NCI-H2227 (cell line): ENCODE data around the gene FAT3.

Experiments used
- DNase-seq: peaks from one replicate; lab custom pipeline; 2025; ENCODE audit not compliant: unreplicated experiment; lab: John Stamatoyannopoulos, UW

Gene FAT3

DNA sequence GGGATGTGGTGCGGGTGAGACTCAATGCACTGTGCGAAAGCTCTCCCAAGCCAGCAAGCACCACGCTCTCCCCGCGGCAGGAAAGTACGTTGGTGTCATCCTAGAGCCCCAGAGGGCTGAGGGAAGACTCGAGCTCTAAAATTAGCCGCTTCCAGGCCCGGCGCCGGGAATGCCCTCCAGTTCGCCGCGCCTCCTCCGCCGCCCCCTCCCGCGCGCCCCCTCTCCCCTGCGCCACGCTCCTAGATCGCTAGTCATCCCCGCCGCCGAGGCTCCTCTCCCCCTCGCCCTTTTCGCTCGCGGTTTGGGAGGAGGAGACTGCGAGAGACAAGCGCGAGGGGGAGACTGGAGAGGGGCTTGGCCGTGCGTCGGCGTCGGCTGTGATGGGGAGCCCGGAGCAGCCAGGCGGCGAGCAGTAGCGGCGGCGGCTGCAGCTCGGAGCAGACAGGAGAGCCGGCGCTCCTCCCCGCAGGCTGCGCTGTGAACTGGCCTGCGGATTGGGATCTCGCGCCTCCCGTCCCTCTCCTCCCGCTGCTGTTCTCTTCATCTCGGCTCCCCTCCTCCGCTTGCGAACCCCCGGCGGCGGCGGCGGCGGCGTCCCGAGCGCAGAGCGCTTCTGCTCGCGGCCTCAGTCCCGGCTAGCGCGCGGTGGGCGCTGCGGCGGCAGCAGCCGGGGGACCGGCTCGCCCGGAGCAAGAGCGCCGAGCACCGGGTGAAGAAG, at the start of gene FAT3:
Gene FAT3 (plus strand): TSS at position 412 of the 718 bp plus-strand sequence. CDS start 127,295 bp downstream, outside the sequence.
- peak; percentile 56 for DNase-seq

DNA sequence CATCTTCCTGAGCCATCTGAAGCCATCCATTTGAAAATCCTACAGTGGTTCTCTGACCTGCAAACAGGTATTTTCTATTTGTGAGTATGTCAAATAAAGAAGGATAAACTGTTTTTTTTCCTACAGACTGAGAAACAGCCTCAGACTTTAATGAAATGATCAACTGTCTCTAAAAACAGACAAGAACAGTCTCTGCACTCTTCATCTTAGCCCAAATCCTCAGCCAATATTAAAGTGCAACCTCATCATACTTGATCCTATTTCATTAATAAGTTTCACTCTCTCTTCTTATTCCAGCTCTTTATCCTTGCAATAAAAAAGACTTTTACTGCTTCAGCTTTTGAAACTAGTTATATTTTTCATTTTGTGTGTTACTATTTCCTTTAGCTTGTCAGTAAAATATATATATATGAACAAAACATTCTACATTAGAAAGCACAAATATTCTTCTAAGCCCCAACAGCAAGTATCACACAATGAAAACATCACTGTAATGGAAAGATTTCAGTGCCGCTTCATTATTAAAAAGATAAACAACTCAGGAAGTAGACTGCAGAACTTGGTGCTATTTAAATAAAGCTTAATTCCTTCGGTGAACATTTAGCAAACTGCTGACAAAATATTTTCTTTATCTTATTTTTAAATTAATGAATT, 45.5 kb upstream of the FAT3 start:
- DNase-seq, result no peak

DNA sequence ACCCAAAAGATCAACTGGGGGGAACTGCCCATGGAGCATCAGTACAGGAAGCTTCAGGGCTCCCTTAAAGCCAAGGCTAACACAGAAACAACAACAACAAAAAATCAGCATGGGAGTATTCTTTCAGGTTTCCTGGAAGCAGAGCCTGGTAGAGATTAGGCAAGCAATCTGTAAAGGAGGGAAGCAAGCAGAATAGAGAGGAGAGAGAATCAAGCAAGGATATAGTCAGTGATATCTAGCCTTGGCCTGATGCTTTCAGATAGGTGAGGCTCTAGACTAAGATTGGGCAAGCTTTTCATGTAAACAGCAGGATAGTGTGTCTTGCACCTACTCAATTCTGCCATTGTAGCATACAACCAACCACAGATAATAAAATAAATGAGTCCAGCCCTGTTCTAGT, 44.4 kb upstream of the FAT3 start:
- no peak for DNase-seq

DNA sequence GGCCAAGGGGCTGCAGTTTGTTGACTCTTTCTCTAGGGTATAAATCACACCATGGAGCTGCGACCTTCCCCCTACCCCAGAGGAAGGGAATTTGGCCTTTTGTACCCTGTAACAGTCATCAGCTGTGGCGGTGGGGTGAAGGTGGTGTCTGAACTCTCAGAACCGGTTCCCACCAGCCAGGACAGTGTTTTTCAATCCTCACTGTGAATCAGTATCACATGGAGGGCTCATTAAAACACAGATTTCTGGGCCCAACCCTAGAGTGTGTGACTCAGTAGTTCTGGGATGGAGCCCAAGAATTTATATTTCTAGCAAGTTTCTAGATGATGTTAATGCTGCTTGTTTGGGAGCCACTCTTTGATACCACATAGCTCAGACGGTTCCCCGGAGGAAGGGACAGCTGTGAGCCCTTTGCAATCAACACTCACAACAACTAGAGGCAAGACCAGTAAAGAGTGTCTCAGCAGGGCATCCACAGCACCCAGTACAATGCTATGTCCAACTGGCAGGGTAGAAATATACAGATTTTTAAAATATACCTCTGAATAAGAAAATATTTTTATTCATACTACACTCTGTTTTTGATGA, 43.9 kb upstream of the FAT3 start:
- DNase-seq, result no peak

GRCh38 chr11:92190535-92191206, 33.9 kb upstream of the FAT3 start:
- no peak for DNase-seq

GRCh38 chr11:92192141-92192540, 32.5 kb upstream of the FAT3 start:
- DNase-seq, result no peak

- DNase-seq, result no peak
These were observed 26.4 kb upstream of the FAT3 start for GRCh38 chr11:92198268-92198667.

DNA sequence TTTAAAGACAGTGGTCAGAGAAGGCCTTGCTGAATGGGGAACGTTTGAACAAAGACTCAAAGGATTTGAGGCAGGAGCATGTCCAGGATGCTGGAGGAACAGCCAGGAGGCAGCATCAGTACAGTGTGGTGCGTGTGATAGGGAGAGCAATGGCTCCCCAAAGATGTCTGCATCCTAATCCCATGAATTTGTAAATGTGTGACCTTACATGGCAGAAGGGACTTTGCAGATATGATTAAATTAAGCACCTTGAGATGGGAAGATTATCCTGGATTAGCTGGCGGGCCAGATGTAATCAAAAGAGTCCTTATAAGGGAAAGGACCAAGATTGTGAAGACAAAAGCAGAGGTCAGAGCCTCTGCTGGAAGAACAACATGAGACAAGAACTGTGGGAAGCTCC, 24.6 kb upstream of the FAT3 start:
- no peak for DNase-seq

GRCh38 chr11:92204731-92205130, 19.9 kb upstream of the FAT3 start:
- no peak for DNase-seq

- no peak for DNase-seq
These were observed 18.2 kb upstream of the FAT3 start for GRCh38 chr11:92206441-92206840.

GRCh38 chr11:92211576-92212167, 12.9 kb upstream of the FAT3 start:
- DNase-seq, result peak; percentile 3

DNA sequence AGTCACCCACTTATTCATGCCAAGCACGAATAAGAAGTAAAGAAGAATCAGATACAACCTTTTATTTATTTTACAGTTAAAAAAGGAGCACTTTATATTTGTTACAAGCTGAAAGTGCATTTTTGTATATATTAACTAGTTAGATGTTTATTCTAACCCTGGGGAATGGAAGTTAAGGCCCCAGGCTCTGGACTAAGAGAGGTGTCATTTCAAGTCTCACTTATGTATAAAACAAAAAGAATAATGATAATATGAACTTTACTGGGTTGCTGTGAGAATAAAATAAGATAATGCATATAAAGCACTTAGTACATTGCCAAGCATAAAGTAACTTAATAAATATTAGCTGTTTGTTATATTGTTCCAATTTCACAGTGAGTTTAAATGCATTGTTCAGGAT, 12.1 kb upstream of the FAT3 start:
- no peak for DNase-seq

GRCh38 chr11:92216789-92217188, 7.8 kb upstream of the FAT3 start:
- no peak for DNase-seq

GRCh38 chr11:92219476-92219875, 5.1 kb upstream of the FAT3 start:
- no peak for DNase-seq

DNA sequence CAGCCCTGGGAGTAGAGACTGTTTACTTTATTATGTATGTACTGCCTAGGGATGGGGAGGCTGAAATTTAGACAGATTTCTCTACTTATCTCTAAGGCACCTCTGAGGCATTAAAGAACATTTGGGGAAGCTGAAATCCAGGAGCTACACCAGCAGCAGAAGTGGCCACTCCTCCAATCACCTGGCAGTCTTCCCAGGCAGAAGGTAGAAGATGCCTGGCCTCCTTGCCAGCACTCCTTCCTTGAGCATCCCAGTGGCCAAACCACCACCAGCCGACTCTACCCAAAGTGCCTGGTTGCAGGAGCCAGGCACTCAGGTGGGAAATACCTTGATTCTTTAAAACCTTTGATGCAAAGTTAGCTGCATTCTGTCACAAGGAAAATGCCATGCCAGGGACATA, 1.9 kb upstream of the FAT3 start:
- no peak for DNase-seq

- no peak for DNase-seq
These were observed 588 bp upstream of the FAT3 start for GRCh38 chr11:92224054-92224406.

DNA sequence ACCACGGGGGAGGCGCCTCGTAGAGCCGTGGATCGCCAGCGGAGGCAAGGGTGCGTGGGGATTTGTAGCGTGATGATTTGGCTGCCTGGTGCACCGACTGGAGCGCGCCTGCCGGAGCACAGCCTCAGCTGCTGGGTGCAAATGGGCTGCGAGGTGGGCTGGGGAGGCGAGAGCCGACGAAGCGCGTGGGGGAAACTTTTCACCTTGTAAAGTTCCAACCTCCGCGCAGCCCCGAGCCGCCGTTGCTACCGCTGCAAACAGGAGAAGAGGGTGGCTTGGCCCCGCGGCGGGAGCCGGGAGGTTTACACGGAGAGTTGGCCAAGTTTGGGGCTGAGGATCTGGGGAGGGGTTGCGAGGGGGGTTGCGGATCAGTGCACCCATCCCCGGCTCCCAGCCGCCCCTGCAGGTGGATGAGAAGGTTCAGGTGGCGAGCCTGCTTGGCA, 528 bp downstream of the FAT3 start:
- no peak for DNase-seq

DNA sequence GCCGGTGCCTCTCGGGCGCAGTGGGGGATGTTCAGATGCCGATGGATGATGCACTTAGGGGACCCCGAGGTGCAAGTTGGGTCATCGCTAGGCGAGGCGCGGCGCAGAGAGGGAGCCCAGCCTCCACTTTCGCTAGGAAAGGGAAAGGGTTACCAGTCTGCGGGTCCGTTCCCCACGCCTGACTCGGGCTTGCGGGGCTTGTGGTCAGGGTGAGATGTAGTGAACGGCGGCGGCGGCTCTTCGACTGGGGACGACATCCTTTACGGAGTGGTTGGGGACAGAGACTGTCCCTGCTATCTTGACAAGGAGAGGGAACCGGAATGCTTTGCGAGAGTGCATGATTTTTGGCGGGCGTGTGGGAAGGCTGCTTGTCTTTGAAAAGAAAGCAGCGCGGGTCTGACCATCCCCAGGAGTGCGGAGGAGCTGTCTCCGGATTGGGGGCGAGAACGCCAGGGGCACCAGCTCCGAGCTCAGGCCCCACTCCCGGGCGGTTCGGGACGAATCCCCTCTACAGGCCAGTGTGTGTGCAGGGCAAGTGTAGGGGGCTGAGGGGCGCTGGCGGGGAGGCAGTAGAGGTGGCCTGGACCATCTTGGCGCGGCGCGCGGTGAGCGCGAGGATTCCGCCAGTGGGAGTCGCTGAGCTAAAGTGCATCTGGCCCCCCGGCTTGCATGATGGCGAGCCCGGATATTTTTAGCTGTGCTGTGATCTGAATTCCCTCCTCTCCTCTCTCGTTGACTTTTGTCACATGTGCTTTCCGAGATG, 1.1 kb downstream of the FAT3 start:
- DNase-seq, result peak; percentile 6

GRCh38 chr11:92226331-92227229, 2.0 kb downstream of the FAT3 start:
- peak; percentile 2 for DNase-seq
